ACC112 (cell line): ENCODE data around the gene HTATIP2.
A peak's percentile ranks its signal among the peaks of the same experiment; 100 is the strongest.

Experiments used
- H2AFZ ChIP-seq: fragments of 200-600 bp; sonication (generic); one replicate; pipeline ENCODE4 v1.6.0; 2017; ENCODE audit warnings: antibody characterized with exemption, low read length; ENCODE audit not compliant: unreplicated experiment
- H3K27ac ChIP-seq: fragments of 200-600 bp; sonication (generic); 2 replicates; pipeline ENCODE4 v1.5.1; 2014; ENCODE audit warnings: low read depth, mild to moderate bottlenecking, antibody characterized with exemption, low read length, moderate library complexity
- H3K27me3 ChIP-seq: fragments of 200-600 bp; sonication (generic); 2 replicates; pipeline ENCODE4 v1.6.1; 2014; ENCODE audit warnings: mild to moderate bottlenecking, antibody characterized with exemption, low read length, moderate library complexity, mixed read lengths; ENCODE audit not compliant: insufficient read depth
- H3K36me3 ChIP-seq: fragments of 200-600 bp; sonication (generic); 2 replicates; pipeline ENCODE4 v1.6.1; 2016; ENCODE audit warnings: mild to moderate bottlenecking, antibody characterized with exemption, low read length, moderate library complexity, mixed read lengths; ENCODE audit not compliant: insufficient read depth
- H3K4me1 ChIP-seq: fragments of 200-600 bp; sonication (generic); one replicate; pipeline ENCODE4 v1.6.1; 2016; ENCODE audit warnings: low read length, mixed read lengths; ENCODE audit not compliant: insufficient read depth, unreplicated experiment, control insufficient read depth
- H3K4me3 ChIP-seq: fragments of 200-600 bp; sonication (generic); 2 replicates; pipeline ENCODE4 v1.5.1; 2014; ENCODE audit warnings: mild to moderate bottlenecking, low read depth, low read length
- H3K79me2 ChIP-seq: fragments of 200-600 bp; sonication (generic); one replicate; pipeline ENCODE4 v1.6.0; 2016; ENCODE audit warnings: low read length; ENCODE audit not compliant: control insufficient read depth, unreplicated experiment, insufficient read depth

Gene HTATIP2

GRCh38 chr11:20363500-20364340 is at the start of gene HTATIP2:
Gene HTATIP2, plus strand, starts transcription at chr11:20363714. Its CDS starts 524 bp downstream, at chr11:20364238.
- Histone ChIP-seq H3K36me3 (0 out of 2 replicates have a peak, but pooled peaks cover 6% of the 10 kb centered on the region), H3K27ac (peak within 1 kb of the TSS; percentile 61), H3K4me1 (peaks cover 61% of the 10 kb centered on the region), H2AFZ (peak within 1 kb of the TSS; percentile 97), H3K79me2 (peaks cover 25% of the 10 kb centered on the region), H3K27me3 (no peaks in the 10 kb centered on the region), H3K4me3 (peak within 1 kb of the TSS; percentile 91)

GRCh38 chr11:20315800-20316199 is 47.7 kb upstream of the HTATIP2 start:
- H3K79me2 ChIP-seq: no peaks in the 10 kb centered on the region
- no peaks in the 10 kb centered on the region for H3K4me1 ChIP-seq
- H2AFZ ChIP-seq: no peak overlapping the region
- no peak overlapping the region for H3K27ac ChIP-seq
- peaks cover 83% of the 10 kb centered on the region for H3K27me3 ChIP-seq
- H3K4me3 ChIP-seq: no peak overlapping the region
- no peaks in the 10 kb centered on the region for H3K36me3 ChIP-seq

- Histone ChIP-seq H3K4me1 (no peaks in the 10 kb centered on the region), H3K4me3 (no peak overlapping the region), H3K27ac (no peak overlapping the region), H3K36me3 (no peaks in the 10 kb centered on the region), H3K27me3 (peaks cover 80% of the 10 kb centered on the region), H2AFZ (no peak overlapping the region), H3K79me2 (no peaks in the 10 kb centered on the region)
Observed at GRCh38 chr11:20321177-20321576, 42.3 kb upstream of the HTATIP2 start.

- peaks cover 86% of the 10 kb centered on the region for H3K27me3 ChIP-seq
- no peaks in the 10 kb centered on the region for H3K79me2 ChIP-seq
- H3K36me3 ChIP-seq: no peaks in the 10 kb centered on the region
Observed at GRCh38 chr11:20327377-20327935, 36.1 kb upstream of the HTATIP2 start.

GRCh38 chr11:20336056-20336455 is 27.5 kb upstream of the HTATIP2 start:
- no peak overlapping the region for H3K27ac ChIP-seq
- no peaks in the 10 kb centered on the region for H3K4me1 ChIP-seq
- H3K4me3 ChIP-seq: no peak overlapping the region
- peaks cover 97% of the 10 kb centered on the region for H3K27me3 ChIP-seq
- H2AFZ ChIP-seq: no peak overlapping the region
- no peaks in the 10 kb centered on the region for H3K79me2 ChIP-seq
- H3K36me3 ChIP-seq: no peaks in the 10 kb centered on the region

More at GRCh38 chr11:20327377-20327935, 36.1 kb upstream of the HTATIP2 start:
- Histone ChIP-seq H3K27ac (no peak overlapping the region), H3K4me1 (no peaks in the 10 kb centered on the region), H2AFZ (no peak overlapping the region), H3K4me3 (no peak overlapping the region)

GRCh38 chr11:20337526-20338154 is 25.9 kb upstream of the HTATIP2 start:
- Histone ChIP-seq H3K4me3 (no peak overlapping the region), H3K79me2 (no peaks in the 10 kb centered on the region), H3K36me3 (no peaks in the 10 kb centered on the region), H3K4me1 (no peaks in the 10 kb centered on the region), H2AFZ (no peak overlapping the region), H3K27ac (no peak overlapping the region), H3K27me3 (peaks cover 97% of the 10 kb centered on the region)

- Histone ChIP-seq H3K27me3 (peaks cover 97% of the 10 kb centered on the region), H2AFZ (no peak overlapping the region), H3K27ac (no peak overlapping the region), H3K79me2 (no peaks in the 10 kb centered on the region), H3K36me3 (no peaks in the 10 kb centered on the region), H3K4me3 (no peak overlapping the region), H3K4me1 (no peaks in the 10 kb centered on the region)
Observed at GRCh38 chr11:20342347-20343141, 21.0 kb upstream of the HTATIP2 start.

GRCh38 chr11:20351136-20351535 is 12.4 kb upstream of the HTATIP2 start:
- no peaks in the 10 kb centered on the region for H3K79me2 ChIP-seq
- no peaks in the 10 kb centered on the region for H3K36me3 ChIP-seq
- no peak overlapping the region for H2AFZ ChIP-seq
- no peak overlapping the region for H3K4me3 ChIP-seq
- H3K27ac ChIP-seq: no peak overlapping the region
- peaks cover 45% of the 10 kb centered on the region for H3K27me3 ChIP-seq
- peaks cover 6% of the 10 kb centered on the region for H3K4me1 ChIP-seq

- H3K4me3 ChIP-seq: no peak overlapping the region
- peaks cover 6% of the 10 kb centered on the region for H3K4me1 ChIP-seq
- peaks cover 39% of the 10 kb centered on the region for H3K27me3 ChIP-seq
- H3K36me3 ChIP-seq: no peaks in the 10 kb centered on the region
- H2AFZ ChIP-seq: peak overlapping the region; percentile 8
- no peaks in the 10 kb centered on the region for H3K79me2 ChIP-seq
- H3K27ac ChIP-seq: no peak overlapping the region
Observed at GRCh38 chr11:20351751-20352262, 11.7 kb upstream of the HTATIP2 start.

GRCh38 chr11:20353829-20354434 is 9.6 kb upstream of the HTATIP2 start:
- Histone ChIP-seq H3K4me3 (peak overlapping the region; percentile 33; the same call in 1 of the 2 replicates), H2AFZ (peak overlapping the region; percentile 43), H3K27ac (no peak overlapping the region)

More at GRCh38 chr11:20353829-20354434, 9.6 kb upstream of the HTATIP2 start:
- Histone ChIP-seq H3K27me3 (peaks cover 19% of the 10 kb centered on the region), H3K4me1 (peaks cover 6% of the 10 kb centered on the region), H3K36me3 (no peaks in the 10 kb centered on the region), H3K79me2 (no peaks in the 10 kb centered on the region)
